ENCODE data around the gene PRICKLE4.

Gene PRICKLE4

DNA sequence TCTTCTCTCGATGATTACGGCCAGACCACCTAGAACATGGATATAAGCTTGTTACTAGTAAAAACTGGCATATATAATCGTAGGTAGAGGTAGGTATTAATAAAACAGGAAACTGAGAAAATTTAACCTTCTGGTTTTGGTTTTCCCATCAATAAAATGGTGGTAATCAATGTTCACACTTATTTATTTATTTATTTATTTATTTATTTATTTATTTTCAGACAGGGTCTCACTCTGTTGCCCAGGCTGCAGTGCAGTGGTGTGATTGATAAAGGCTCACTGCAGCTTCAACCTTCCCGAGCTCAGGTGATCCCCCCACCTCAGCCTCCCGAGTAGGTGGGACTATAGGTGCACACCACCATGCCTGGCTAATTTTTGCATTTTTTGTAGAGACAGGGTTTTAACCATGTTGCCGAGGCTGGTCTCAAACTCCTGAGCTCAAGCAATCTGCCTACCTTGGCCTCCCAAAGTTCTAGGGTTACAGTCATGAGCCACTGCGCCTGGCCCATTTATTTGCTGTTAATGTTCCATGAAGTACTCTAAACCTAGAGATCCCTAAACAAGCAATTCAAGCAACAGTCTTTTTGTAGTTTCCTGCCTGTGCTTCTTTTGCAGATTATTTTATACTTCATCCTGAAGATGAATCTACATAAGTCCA is 18.4 kb downstream of the PRICKLE4 start (continued):
- TF ChIP-seq, protein P1, sequence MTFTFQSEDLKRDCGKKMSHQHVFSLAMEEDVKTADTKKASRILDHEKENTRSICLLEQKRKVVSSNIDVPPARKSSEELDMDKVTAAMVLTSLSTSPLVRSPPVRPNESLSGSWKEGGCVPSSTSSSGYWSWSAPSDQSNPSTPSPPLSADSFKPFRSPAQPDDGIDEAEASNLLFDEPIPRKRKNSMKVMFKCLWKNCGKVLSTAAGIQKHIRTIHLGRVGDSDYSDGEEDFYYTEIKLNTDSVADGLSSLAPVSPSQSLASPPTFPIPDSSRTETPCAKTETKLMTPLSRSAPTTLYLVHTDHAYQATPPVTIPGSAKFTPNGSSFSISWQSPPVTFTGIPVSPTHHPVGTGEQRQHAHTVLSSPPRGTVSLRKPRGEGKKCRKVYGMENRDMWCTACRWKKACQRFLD (tag by site-specific recombination; IDR thresholded peaks at IDR 0.05): no peak
- TF ChIP-seq ZNF624 (tag by site-specific recombination; IDR thresholded peaks at IDR 0.05): no peak
- TF ChIP-seq ZNF366 (tag by site-specific recombination; conservative IDR thresholded peaks at IDR 0.05): no peak
- no peak for TF ChIP-seq ZNF37A (tag by site-specific recombination; IDR thresholded peaks at IDR 0.05)
- TF ChIP-seq SCRT2 (tag by site-specific recombination; IDR thresholded peaks at IDR 0.05): no peak
- no peak for TF ChIP-seq ZNF274 (IDR thresholded peaks at IDR 0.05; ENCODE audit: low read length)
- no peak for TF ChIP-seq ZNF274 (tag by site-specific recombination; IDR thresholded peaks at IDR 0.05; ENCODE audit: borderline replicate concordance)
- no peak for TF ChIP-seq PRDM6 (tag by site-specific recombination; IDR thresholded peaks at IDR 0.05)
- TF ChIP-seq, protein P2, sequence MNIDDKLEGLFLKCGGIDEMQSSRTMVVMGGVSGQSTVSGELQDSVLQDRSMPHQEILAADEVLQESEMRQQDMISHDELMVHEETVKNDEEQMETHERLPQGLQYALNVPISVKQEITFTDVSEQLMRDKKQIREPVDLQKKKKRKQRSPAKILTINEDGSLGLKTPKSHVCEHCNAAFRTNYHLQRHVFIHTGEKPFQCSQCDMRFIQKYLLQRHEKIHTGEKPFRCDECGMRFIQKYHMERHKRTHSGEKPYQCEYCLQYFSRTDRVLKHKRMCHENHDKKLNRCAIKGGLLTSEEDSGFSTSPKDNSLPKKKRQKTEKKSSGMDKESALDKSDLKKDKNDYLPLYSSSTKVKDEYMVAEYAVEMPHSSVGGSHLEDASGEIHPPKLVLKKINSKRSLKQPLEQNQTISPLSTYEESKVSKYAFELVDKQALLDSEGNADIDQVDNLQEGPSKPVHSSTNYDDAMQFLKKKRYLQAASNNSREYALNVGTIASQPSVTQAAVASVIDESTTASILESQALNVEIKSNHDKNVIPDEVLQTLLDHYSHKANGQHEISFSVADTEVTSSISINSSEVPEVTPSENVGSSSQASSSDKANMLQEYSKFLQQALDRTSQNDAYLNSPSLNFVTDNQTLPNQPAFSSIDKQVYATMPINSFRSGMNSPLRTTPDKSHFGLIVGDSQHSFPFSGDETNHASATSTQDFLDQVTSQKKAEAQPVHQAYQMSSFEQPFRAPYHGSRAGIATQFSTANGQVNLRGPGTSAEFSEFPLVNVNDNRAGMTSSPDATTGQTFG (tag by site-specific recombination; IDR thresholded peaks at IDR 0.05; ENCODE audit: borderline replicate concordance): no peak
- TF ChIP-seq ZNF10 (tag by site-specific recombination; IDR thresholded peaks at IDR 0.05): no peak
- 0 out of 2 replicates have a peak, but pooled peaks have one; percentile 37 for TF ChIP-seq ZFP37 (tag by site-specific recombination; IDR thresholded peaks at IDR 0.05)
- TF ChIP-seq, protein P3, sequence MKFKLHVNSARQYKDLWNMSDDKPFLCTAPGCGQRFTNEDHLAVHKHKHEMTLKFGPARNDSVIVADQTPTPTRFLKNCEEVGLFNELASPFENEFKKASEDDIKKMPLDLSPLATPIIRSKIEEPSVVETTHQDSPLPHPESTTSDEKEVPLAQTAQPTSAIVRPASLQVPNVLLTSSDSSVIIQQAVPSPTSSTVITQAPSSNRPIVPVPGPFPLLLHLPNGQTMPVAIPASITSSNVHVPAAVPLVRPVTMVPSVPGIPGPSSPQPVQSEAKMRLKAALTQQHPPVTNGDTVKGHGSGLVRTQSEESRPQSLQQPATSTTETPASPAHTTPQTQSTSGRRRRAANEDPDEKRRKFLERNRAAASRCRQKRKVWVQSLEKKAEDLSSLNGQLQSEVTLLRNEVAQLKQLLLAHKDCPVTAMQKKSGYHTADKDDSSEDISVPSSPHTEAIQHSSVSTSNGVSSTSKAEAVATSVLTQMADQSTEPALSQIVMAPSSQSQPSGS (tag by site-specific recombination; IDR thresholded peaks at IDR 0.05; ENCODE audit: low read depth): no peak
- no peak for TF ChIP-seq ZNF548 (tag by site-specific recombination; IDR thresholded peaks at IDR 0.05)
- TF ChIP-seq, protein P4, sequence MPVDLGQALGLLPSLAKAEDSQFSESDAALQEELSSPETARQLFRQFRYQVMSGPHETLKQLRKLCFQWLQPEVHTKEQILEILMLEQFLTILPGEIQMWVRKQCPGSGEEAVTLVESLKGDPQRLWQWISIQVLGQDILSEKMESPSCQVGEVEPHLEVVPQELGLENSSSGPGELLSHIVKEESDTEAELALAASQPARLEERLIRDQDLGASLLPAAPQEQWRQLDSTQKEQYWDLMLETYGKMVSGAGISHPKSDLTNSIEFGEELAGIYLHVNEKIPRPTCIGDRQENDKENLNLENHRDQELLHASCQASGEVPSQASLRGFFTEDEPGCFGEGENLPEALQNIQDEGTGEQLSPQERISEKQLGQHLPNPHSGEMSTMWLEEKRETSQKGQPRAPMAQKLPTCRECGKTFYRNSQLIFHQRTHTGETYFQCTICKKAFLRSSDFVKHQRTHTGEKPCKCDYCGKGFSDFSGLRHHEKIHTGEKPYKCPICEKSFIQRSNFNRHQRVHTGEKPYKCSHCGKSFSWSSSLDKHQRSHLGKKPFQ (tag by site-specific recombination; IDR thresholded peaks at IDR 0.05): no peak
- no peak for TF ChIP-seq ZNF549 (tag by site-specific recombination; IDR thresholded peaks at IDR 0.05)
- TF ChIP-seq ZBTB21 (tag by site-specific recombination; IDR thresholded peaks at IDR 0.05): peak; percentile 51; the same call in 1 of the 2 replicates
- TF ChIP-seq EGR2 (tag by site-specific recombination; IDR thresholded peaks at IDR 0.05; ENCODE audit: low read depth): no peak
- TF ChIP-seq ZNF571 (tag by site-specific recombination; IDR thresholded peaks at IDR 0.05): no peak
- no peak for TF ChIP-seq SP2 (tag by site-specific recombination; IDR thresholded peaks at IDR 0.05)
- TF ChIP-seq ZNF76 (tag by site-specific recombination; IDR thresholded peaks at IDR 0.05; ENCODE audit: borderline replicate concordance, low read depth): no peak
- TF ChIP-seq ZNF404 (tag by site-specific recombination; IDR thresholded peaks at IDR 0.05): 0 out of 2 replicates have a peak, but pooled peaks have one; percentile 58
- no peak for TF ChIP-seq ZNF362 (tag by site-specific recombination; IDR thresholded peaks at IDR 0.05)
- TF ChIP-seq ZNF529 (tag by site-specific recombination; IDR thresholded peaks at IDR 0.05; ENCODE audit: insufficient replicate concordance): peak; percentile 24
- no peak for TF ChIP-seq BCL6B (tag by site-specific recombination; IDR thresholded peaks at IDR 0.05)
- no peak for TF ChIP-seq ZNF707 (tag by site-specific recombination; IDR thresholded peaks at IDR 0.05)
- TF ChIP-seq ZNF626 (tag by site-specific recombination; IDR thresholded peaks at IDR 0.05): no peak
- no peak for TF ChIP-seq KLF16 (tag by site-specific recombination; IDR thresholded peaks at IDR 0.05)
- no peak for TF ChIP-seq ZNF248 (tag by site-specific recombination; IDR thresholded peaks at IDR 0.05)
- no peak for TF ChIP-seq GFI1B (tag by site-specific recombination; IDR thresholded peaks at IDR 0.05)
- no peak for TF ChIP-seq GLIS1 (tag by site-specific recombination; IDR thresholded peaks at IDR 0.05)
- TF ChIP-seq ZNF544 (tag by site-specific recombination; IDR thresholded peaks at IDR 0.05): no peak
